ENCODE data around the gene IP6K2.

Gene IP6K2

GRCh38 chr3:48707157-48707556 lies 9.9 kb downstream of the IP6K2 start:
- no peak for TF ChIP-seq CTCF (conservative IDR thresholded peaks at IDR 0.05; ENCODE audit: low read depth)
- CTCF ChIA-PET, result interaction anchor here (0.8 kb wide), 1 partner anchor 22 kb away, joined by 4 read pairs; no protein-coding TSS in a partner anchor
- no peak for DNase-seq (ENCODE audit: low spot score)
- POLR2A ChIA-PET (ENCODE audit: low non-redundant PET), result no interaction called here
- peak overlapping the region; percentile 98 for H3K27ac ChIP-seq

- POLR2A ChIA-PET (ENCODE audit: low non-redundant PET), result no interaction called here
- CTCF ChIA-PET, result no interaction called here
- TF ChIP-seq CTCF (conservative IDR thresholded peaks at IDR 0.05; ENCODE audit: low read depth), result no peak
- DNase-seq (ENCODE audit: low spot score), result no peak
- no peak overlapping the region for H3K27ac ChIP-seq
These were observed 14.6 kb downstream of the IP6K2 start for GRCh38 chr3:48702320-48702920.

GRCh38 chr3:48700731-48701405 lies 16.2 kb downstream of the IP6K2 start:
- DNase-seq (ENCODE audit: low spot score), result no peak
- no peak for TF ChIP-seq CTCF (conservative IDR thresholded peaks at IDR 0.05; ENCODE audit: low read depth)
- CTCF ChIA-PET, result no interaction called here
- POLR2A ChIA-PET (ENCODE audit: low non-redundant PET), result no interaction called here
- peak overlapping the region; percentile 47 for H3K27ac ChIP-seq

- no peak for TF ChIP-seq CTCF (conservative IDR thresholded peaks at IDR 0.05; ENCODE audit: low read depth)
- H3K27ac ChIP-seq, result peak overlapping the region; percentile 44
- POLR2A ChIA-PET (ENCODE audit: low non-redundant PET), result interaction anchor here (0.5 kb wide), 1 partner anchor 21 kb away, joined by 4 read pairs; no protein-coding TSS in a partner anchor
- CTCF ChIA-PET, result interaction anchor here (0.6 kb wide), 1 partner anchor 395 kb away, joined by 3 read pairs; no protein-coding TSS in a partner anchor
- no peak for DNase-seq (ENCODE audit: low spot score)
These were observed 18.1 kb downstream of the IP6K2 start for GRCh38 chr3:48698891-48699290.

GRCh38 chr3:48697952-48698351 lies 19.1 kb downstream of the IP6K2 start:
- POLR2A ChIA-PET (ENCODE audit: low non-redundant PET), result no interaction called here
- peak overlapping the region; percentile 62 for H3K27ac ChIP-seq
- CTCF ChIA-PET, result no interaction called here

GRCh38 chr3:48696601-48697000 lies 20.4 kb downstream of the IP6K2 start:
- ChIA-PET POLR2A (ENCODE audit: low non-redundant PET) (no interaction called here), CTCF (interaction anchor here (0.9 kb wide), 1 partner anchor 35 kb away, joined by 6 read pairs; no protein-coding TSS in a partner anchor)
- no peak for DNase-seq (ENCODE audit: low spot score)
- peak overlapping the region; percentile 62 for H3K27ac ChIP-seq
- no peak for TF ChIP-seq CTCF (conservative IDR thresholded peaks at IDR 0.05; ENCODE audit: low read depth)

More at GRCh38 chr3:48697952-48698351, 19.1 kb downstream of the IP6K2 start:
- DNase-seq (ENCODE audit: low spot score), result no peak
- TF ChIP-seq CTCF (conservative IDR thresholded peaks at IDR 0.05; ENCODE audit: low read depth), result no peak
